ENCODE data around the gene ZCCHC7.

The ZCCHC7 gene

DNA sequence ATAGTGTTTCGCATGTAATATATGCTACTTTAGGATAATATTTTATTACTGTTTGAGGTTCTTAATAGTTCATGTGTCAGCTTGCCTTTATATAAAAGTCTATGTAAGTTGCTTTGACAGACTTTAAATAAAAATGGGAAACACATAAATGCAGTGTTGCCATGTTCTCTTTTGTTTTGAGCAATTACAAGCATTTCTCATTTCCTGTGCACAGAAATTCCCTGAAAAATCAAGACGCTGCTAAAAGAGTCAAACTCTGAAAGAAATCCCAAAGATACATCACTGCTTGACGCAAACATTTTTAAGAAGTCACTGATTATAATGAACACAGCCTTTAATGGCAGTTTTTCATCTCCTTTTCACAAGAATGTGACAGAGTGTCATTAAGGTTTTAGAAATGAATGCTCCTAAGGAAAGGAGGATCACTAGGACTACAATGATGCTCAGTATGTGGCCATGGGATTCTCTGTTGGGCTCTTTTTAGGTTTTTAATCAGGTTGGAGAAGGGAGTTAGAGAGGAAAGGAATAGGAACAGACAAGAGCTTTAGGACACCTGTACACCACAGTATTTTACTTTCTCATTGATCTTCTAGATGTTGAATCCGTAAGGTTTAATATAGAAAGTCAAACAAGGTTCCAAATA is 29.4 kb downstream of the ZCCHC7 start:
- in situ Hi-C loops (cut with HindIII; ENCODE audit: low pct_ligation_motif_present, low sequenced_read_pairs), result no loop called here
- Histone ChIP-seq H3K27me3 (replicated peaks) (no peaks in the 10 kb centered on the region), H3K27ac (no peak overlapping the region), H3K4me3 (ENCODE audit: low read depth, low read length) (no peak overlapping the region), H3K36me3 (replicated peaks) (no peaks in the 10 kb centered on the region)
- no peak for DNase-seq
- TF ChIP-seq, protein P1, sequence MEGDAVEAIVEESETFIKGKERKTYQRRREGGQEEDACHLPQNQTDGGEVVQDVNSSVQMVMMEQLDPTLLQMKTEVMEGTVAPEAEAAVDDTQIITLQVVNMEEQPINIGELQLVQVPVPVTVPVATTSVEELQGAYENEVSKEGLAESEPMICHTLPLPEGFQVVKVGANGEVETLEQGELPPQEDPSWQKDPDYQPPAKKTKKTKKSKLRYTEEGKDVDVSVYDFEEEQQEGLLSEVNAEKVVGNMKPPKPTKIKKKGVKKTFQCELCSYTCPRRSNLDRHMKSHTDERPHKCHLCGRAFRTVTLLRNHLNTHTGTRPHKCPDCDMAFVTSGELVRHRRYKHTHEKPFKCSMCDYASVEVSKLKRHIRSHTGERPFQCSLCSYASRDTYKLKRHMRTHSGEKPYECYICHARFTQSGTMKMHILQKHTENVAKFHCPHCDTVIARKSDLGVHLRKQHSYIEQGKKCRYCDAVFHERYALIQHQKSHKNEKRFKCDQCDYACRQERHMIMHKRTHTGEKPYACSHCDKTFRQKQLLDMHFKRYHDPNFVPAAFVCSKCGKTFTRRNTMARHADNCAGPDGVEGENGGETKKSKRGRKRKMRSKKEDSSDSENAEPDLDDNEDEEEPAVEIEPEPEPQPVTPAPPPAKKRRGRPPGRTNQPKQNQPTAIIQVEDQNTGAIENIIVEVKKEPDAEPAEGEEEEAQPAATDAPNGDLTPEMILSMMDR (IDR thresholded peaks at IDR 0.05; ENCODE audit: low read depth, low read length, missing control alignments), result no peak

DNA sequence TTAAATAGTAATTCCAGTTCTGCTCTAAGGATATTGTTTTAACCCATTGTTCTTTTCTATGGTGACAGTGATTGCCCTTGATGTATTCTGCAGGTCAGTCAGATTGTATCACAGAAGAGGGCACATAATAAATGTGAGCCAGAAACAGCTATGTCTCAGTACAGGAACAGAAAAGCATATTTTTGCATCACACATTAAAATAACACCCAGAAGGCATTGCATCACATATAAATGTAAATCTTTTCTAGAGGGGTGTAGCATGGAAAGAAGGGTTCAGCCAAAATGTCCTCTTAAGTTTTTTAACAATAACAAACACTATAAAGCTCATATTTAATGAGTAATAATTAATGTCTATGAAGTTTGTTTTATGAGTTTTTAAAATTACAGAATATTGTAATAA is 30.0 kb downstream of the ZCCHC7 start:
- in situ Hi-C loops (cut with HindIII; ENCODE audit: low pct_ligation_motif_present, low sequenced_read_pairs), result no loop called here
- no peak for DNase-seq
- TF ChIP-seq, protein P1 (IDR thresholded peaks at IDR 0.05; ENCODE audit: low read depth, low read length, missing control alignments), result no peak
- H3K27ac ChIP-seq, result no peak overlapping the region
- H3K27me3 ChIP-seq (replicated peaks), result no peaks in the 10 kb centered on the region
- no peak overlapping the region for H3K4me3 ChIP-seq (ENCODE audit: low read depth, low read length)
- H3K36me3 ChIP-seq (replicated peaks), result no peaks in the 10 kb centered on the region

DNA sequence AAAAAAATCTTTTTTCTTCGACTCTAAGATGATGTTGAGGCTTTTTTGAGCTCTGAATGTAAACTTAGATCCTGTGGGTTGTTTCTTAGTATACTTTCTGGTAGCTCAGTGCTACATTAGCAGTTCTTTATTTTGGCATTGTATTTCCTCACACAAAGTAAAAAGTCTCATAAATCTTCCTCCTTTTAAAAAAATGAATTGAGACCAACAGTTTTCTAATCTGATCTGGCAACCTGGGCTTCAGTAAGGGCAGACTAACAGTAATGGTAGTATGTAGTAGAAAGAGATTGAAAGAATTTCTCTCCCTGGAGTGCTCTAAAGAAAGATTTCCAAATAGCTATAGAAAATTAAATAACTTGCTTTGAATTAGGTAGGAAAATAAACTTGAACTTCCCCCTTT is 31.4 kb downstream of the ZCCHC7 start:
- in situ Hi-C loops (cut with HindIII; ENCODE audit: low pct_ligation_motif_present, low sequenced_read_pairs), result no loop called here
- Histone ChIP-seq H3K36me3 (replicated peaks) (no peaks in the 10 kb centered on the region), H3K27ac (no peak overlapping the region), H3K4me3 (ENCODE audit: low read depth, low read length) (no peak overlapping the region), H3K27me3 (replicated peaks) (no peaks in the 10 kb centered on the region)
- DNase-seq, result no peak
- TF ChIP-seq, protein P1 (IDR thresholded peaks at IDR 0.05; ENCODE audit: low read depth, low read length, missing control alignments), result no peak

DNA sequence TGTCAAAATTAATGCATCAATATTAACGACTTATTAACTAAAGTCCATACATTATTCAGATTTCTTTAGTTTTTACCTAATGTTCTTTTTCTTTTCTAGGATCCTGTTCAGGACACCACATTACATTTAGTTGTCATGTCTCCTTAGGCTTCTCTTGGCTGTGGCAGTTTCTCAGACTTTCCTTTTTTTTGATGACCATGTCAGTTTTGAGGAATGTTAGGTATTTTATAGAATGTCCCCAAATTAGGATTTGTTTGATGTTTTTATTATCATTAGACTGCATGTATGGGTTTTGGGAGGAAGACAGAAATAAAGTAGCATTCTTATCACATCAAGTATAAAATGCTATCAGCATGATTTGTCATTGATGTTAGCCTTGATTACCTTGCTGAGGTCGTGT is 32.0 kb downstream of the ZCCHC7 start:
- in situ Hi-C loops (cut with HindIII; ENCODE audit: low pct_ligation_motif_present, low sequenced_read_pairs), result no loop called here
- TF ChIP-seq, protein P1 (IDR thresholded peaks at IDR 0.05; ENCODE audit: low read depth, low read length, missing control alignments), result no peak
- no peak overlapping the region for H3K27ac ChIP-seq
- DNase-seq, result no peak
- H3K36me3 ChIP-seq (replicated peaks), result no peaks in the 10 kb centered on the region
- H3K4me3 ChIP-seq (ENCODE audit: low read depth, low read length), result no peak overlapping the region
- no peaks in the 10 kb centered on the region for H3K27me3 ChIP-seq (replicated peaks)

DNA sequence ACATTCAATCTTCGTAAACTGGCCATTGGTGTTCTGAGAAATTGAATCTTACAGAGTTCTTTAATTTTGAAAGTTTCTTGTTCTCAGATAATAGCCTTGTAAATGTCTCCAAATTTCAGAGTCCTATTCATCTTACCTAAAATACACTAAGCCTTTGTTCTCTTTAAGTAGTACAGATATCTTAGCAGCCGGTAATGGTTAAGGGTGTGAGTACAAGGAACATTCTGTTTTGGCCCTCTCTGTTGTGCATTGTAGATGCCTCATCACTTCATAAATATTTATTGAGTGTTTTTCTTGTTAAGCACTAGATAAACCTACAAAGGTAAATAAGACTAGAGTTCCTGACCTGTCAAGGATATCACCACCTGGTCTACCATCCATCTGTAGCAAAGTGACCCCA is 35.2 kb downstream of the ZCCHC7 start:
- no peaks in the 10 kb centered on the region for H3K36me3 ChIP-seq (replicated peaks)
- in situ Hi-C loops (cut with HindIII; ENCODE audit: low pct_ligation_motif_present, low sequenced_read_pairs), result no loop called here
- TF ChIP-seq, protein P1 (IDR thresholded peaks at IDR 0.05; ENCODE audit: low read depth, low read length, missing control alignments), result no peak
- H3K27ac ChIP-seq, result no peak overlapping the region
- DNase-seq, result no peak
- no peak overlapping the region for H3K4me3 ChIP-seq (ENCODE audit: low read depth, low read length)
- H3K27me3 ChIP-seq (replicated peaks), result no peaks in the 10 kb centered on the region

DNA sequence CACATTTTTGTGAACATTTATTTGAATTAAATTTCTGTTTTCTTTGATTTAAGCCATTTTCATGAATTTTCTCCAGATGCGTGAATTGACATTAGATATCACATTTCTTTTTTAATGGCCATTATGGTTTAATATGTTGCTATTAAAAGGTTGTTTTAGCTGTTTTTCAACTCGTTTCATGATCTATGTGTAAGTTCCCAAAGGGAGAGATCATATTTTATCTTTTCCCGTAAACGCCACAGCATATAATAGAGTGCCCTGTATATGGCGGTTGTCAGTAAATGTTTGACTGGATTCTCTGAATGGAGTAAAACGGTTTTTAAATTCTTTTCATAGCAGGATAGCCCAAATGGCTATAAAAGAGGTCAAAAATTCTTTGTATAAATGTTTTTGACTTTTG is 35.8 kb downstream of the ZCCHC7 start:
- Histone ChIP-seq H3K27ac (no peak overlapping the region), H3K27me3 (replicated peaks) (no peaks in the 10 kb centered on the region), H3K36me3 (replicated peaks) (no peaks in the 10 kb centered on the region), H3K4me3 (ENCODE audit: low read depth, low read length) (no peak overlapping the region)
- in situ Hi-C loops (cut with HindIII; ENCODE audit: low pct_ligation_motif_present, low sequenced_read_pairs), result no loop called here
- TF ChIP-seq, protein P1 (IDR thresholded peaks at IDR 0.05; ENCODE audit: low read depth, low read length, missing control alignments), result no peak
- no peak for DNase-seq

Data from brain microvascular endothelial cell (primary cell).